Left ventricle myocardium superior (tissue), 1 donor: ENCODE measurements around the gene ARMC10. TPM values are rescaled to one million over a fixed set of nuclear protein-coding genes. Genes with fewer than 3 reads are reported as not detected.
"Not testable (repeated sequence)": the region's sequence is repeated elsewhere in the genome, so short reads cannot be mapped to it uniquely, and the experiment has no call there.

Experiments used
- ATAC-seq: fragments of 200-7000 bp; cut with Tn5 transposase; one replicate; pipeline ENCODE4 v1.9.1; 2020; ENCODE audit warnings: mild to moderate bottlenecking, moderate library complexity
- DNase-seq: peaks from one replicate; pipeline ENCODE4 v3.0.0-alpha.2; 2020
- intact Hi-C: fragments of 100-400 bp; cut with micrococcal nuclease; formaldehyde crosslinking; loops from one replicate; pipeline ENCODE4 v1.11.0; 2022
- total RNA-seq: library from RNA; stranded (reverse); fragmentation: NEBNext Ultra II Directional; extraction: Animal tissue kit (Norgen Biotek cat#: 25700); gene quantifications from one replicate; pipeline ENCODE4 v1.2.1, GENCODE V29; 2021
- donor health status: DM: no; HTN: yes; CAD: no; lungs with severe emphysema.

The ARMC10 gene
- total RNA-seq, 1 donor from 2014 or later, result 19.4 TPM

GRCh38 chr7:103116991-103117390 is 42.1 kb downstream of the ARMC10 start:
- intact Hi-C loops, result no loop called here
- no peak for ATAC-seq
- DNase-seq, result no peak

- no peak for DNase-seq
- ATAC-seq, result no peak
- intact Hi-C loops, result no loop called here
These were observed 42.5 kb downstream of the ARMC10 start for GRCh38 chr7:103117465-103117864.

- intact Hi-C loops, result no loop called here
- no peak for DNase-seq
These were observed 44.9 kb downstream of the ARMC10 start for GRCh38 chr7:103119791-103120291.

GRCh38 chr7:103120362-103120761 is 45.4 kb downstream of the ARMC10 start:
- DNase-seq (no peak), ATAC-seq (no peak)
- intact Hi-C loops, result no loop called here

More at GRCh38 chr7:103119791-103120291, 44.9 kb downstream of the ARMC10 start:
- ATAC-seq, result no peak

GRCh38 chr7:103121641-103122040 is 46.7 kb downstream of the ARMC10 start:
- DNase-seq (no peak), ATAC-seq (no peak)
- intact Hi-C loops, result no loop called here

GRCh38 chr7:103123529-103123928 is 48.6 kb downstream of the ARMC10 start:
- ATAC-seq (no peak), DNase-seq (no peak)
- intact Hi-C loops, result no loop called here

GRCh38 chr7:103124429-103124979 is 49.6 kb downstream of the ARMC10 start:
- intact Hi-C loops, result no loop called here
- DNase-seq (no peak), ATAC-seq (no peak)

- ATAC-seq (no peak), DNase-seq (no peak)
- intact Hi-C loops, result no loop called here
These were observed 52.1 kb downstream of the ARMC10 start for GRCh38 chr7:103127006-103127405.

- no peak for DNase-seq
- ATAC-seq, result no peak
- intact Hi-C loops, result no loop called here
These were observed 55.0 kb downstream of the ARMC10 start for GRCh38 chr7:103129702-103130549.

- ATAC-seq, result no peak
- DNase-seq, result no peak
- intact Hi-C loops, result no loop called here
These were observed 56.1 kb downstream of the ARMC10 start for GRCh38 chr7:103130901-103131624.

GRCh38 chr7:103132995-103133688 is 58.2 kb downstream of the ARMC10 start:
- intact Hi-C loops, result no loop called here
- no peak for ATAC-seq
- no peak for DNase-seq

GRCh38 chr7:103134836-103135554 is 60.1 kb downstream of the ARMC10 start:
- ATAC-seq (no peak), DNase-seq (no peak)
- intact Hi-C loops, result no loop called here

- DNase-seq (no peak), ATAC-seq (no peak)
- intact Hi-C loops, result no loop called here
These were observed 65.1 kb downstream of the ARMC10 start for GRCh38 chr7:103140061-103140460.

- ATAC-seq (no peak), DNase-seq (no peak)
- intact Hi-C loops, result no loop called here
These were observed 65.7 kb downstream of the ARMC10 start for GRCh38 chr7:103140685-103141084.

GRCh38 chr7:103141753-103142404 is 66.9 kb downstream of the ARMC10 start:
- no peak for DNase-seq
- no peak for ATAC-seq
- intact Hi-C loops, result no loop called here

- intact Hi-C loops, result no loop called here
- no peak for DNase-seq
- no peak for ATAC-seq
These were observed 67.6 kb downstream of the ARMC10 start for GRCh38 chr7:103142494-103142893.

GRCh38 chr7:103143868-103144267 is 68.9 kb downstream of the ARMC10 start:
- DNase-seq, result no peak
- intact Hi-C loops, result no loop called here
- no peak for ATAC-seq

- ATAC-seq, DNase-seq, intact Hi-C loops: not testable (repeated sequence)
These were observed 69.8 kb downstream of the ARMC10 start for GRCh38 chr7:103144754-103145153.
